Fibroblast of lung (primary cell): Measurements from ENCODE around the gene LITAFD.

Experiments used
- CTCF ChIP-seq, 2 donors: IDR thresholded peaks in 1 of 2; conservative IDR thresholded peaks in 1 of 2; 1 replicate in 1 of 2; 2 replicates in 1 of 2; pipeline ENCODE4 v1.5.1; 2011 to 2012; ENCODE audit warnings: low read length in 2 of 2, control low read depth in 1 of 2, inconsistent platforms in 1 of 2, low read depth in 1 of 2, mild to moderate bottlenecking in 1 of 2
- EZH2 ChIP-seq: IDR thresholded peaks from 2 replicates; pipeline ENCODE4 v1.5.1; 2012; ENCODE audit warnings: low read length, control low read depth, mild to moderate bottlenecking; ENCODE audit errors: missing control alignments

- TF ChIP-seq CTCF (conservative IDR thresholded peaks at IDR 0.05 in 1 of 2, IDR thresholded peaks at IDR 0.05 in 1 of 2; ENCODE audit: low read depth in 1 of 2, low read length in 2 of 2) (no peak), EZH2 (no peak)
These were observed 21.9 kb downstream of the LITAFD start for GRCh38 chr16:8904018-8904430.
